GM10248 (cell line): Measurements from ENCODE around the gene MICAL3.
"Not testable (repeated sequence)": the region's sequence is repeated elsewhere in the genome, so short reads cannot be mapped to it uniquely, and the experiment has no call there.

Experiments
- CTCF ChIA-PET: fragments of 300-600 bp; sonication (Branson Sonifier 250); formaldehyde crosslinking; extraction: SDS; loops from one replicate; lab custom pipeline; 2021; ENCODE audit warnings: antibody characterized with exemption; lab: Yijun Ruan, JAX
- POLR2A ChIA-PET: fragments of 350-650 bp; sonication (Branson Sonifier 250); formaldehyde crosslinking; extraction: SDS; loops from one replicate; lab custom pipeline; 2020; ENCODE audit warnings: antibody characterized with exemption; lab: Yijun Ruan, JAX
- DNase-seq: peaks from one replicate; pipeline ENCODE4 v3.0.0; 2012; ENCODE audit errors: extremely low spot score
- CTCF ChIP-seq: IDR thresholded peaks from 2 replicates; pipeline ENCODE4 v1.5.1; 2012; ENCODE audit warnings: mild to moderate bottlenecking, low read depth; ENCODE audit errors: extremely low read depth, missing control alignments, control extremely low read depth

MICAL3 gene

GRCh38 chr22:18010266-18010665 is 14.1 kb downstream of the MICAL3 start:
- ChIA-PET POLR2A (no interaction called here), CTCF (interaction anchor here (1.2 to 2.4 kb wide), 2 partner anchors 13 to 179 kb away, joined by 3 to 15 read pairs; partner anchors contain the start of gene MICAL3)
- DNase-seq: no peak
- no peak for TF ChIP-seq CTCF

GRCh38 chr22:18008136-18008535 is 16.2 kb downstream of the MICAL3 start:
- CTCF ChIA-PET: interaction anchor here (0.6 to 1.3 kb wide), 3 partner anchors 16 to 68 kb away, joined by 3 read pairs; partner anchors contain the start of gene MICAL3
- DNase-seq: no peak
- POLR2A ChIA-PET: no interaction called here
- TF ChIP-seq CTCF: no peak

GRCh38 chr22:18005201-18005926 is 19.0 kb downstream of the MICAL3 start:
- DNase-seq: no peak
- ChIA-PET CTCF (interaction anchor here (0.6 to 2.8 kb wide), 6 partner anchors 9 to 175 kb away, joined by 3 to 12 read pairs (median 4); partner anchors contain the start of gene MICAL3), POLR2A (no interaction called here)
- no peak for TF ChIP-seq CTCF

GRCh38 chr22:18001894-18002315 is 22.5 kb downstream of the MICAL3 start:
- POLR2A ChIA-PET, DNase-seq: not testable (repeated sequence)
- CTCF ChIA-PET: interaction anchor here (0.7 to 3.4 kb wide), 5 partner anchors 10 to 216 kb away, joined by 3 to 23 read pairs (median 3); partner anchors contain the start of gene PEX26

- peak; percentile 59 for TF ChIP-seq CTCF
- DNase-seq: peak; percentile 91
- ChIA-PET POLR2A (interaction anchor here (1.0 kb wide), 1 partner anchor 76 kb away, joined by 4 read pairs; the partner anchor contains the start of gene PEX26), CTCF (interaction anchor here (0.7 to 3.4 kb wide), 7 partner anchors 11 to 215 kb away, joined by 3 to 23 read pairs (median 3); partner anchors contain the start of gene PEX26)
These were observed 23.1 kb downstream of the MICAL3 start for GRCh38 chr22:18001040-18001893.

- ChIA-PET POLR2A (interaction anchor here (1.0 kb wide), 1 partner anchor 77 kb away, joined by 4 read pairs; the partner anchor contains the start of gene PEX26), CTCF (interaction anchor here (0.8 to 3.4 kb wide), 7 partner anchors 11 to 76 kb away, joined by 3 to 23 read pairs (median 5); partner anchors contain the start of genes MICAL3 and PEX26)
- no peak for DNase-seq
- no peak for TF ChIP-seq CTCF
These were observed 23.8 kb downstream of the MICAL3 start for GRCh38 chr22:18000441-18001039.
